Measurements from ENCODE around the gene PCNT. TPM values are rescaled to one million over a fixed set of nuclear protein-coding genes. Genes with fewer than 3 reads are reported as not detected.

Gene PCNT
- total and polyA plus RNA-seq, 2 of the 4 experiments (the other 2 are of a cell fraction), result 10.0 to 19.4 TPM

- Histone ChIP-seq H3K4me2 (ENCODE audit: low read depth, low read length) (no peak overlapping the region), H4K8ac (ENCODE audit: low read depth in 2 of 2, low read length in 2 of 2) (no peak overlapping the region), H3K9me1 (ENCODE audit: insufficient read depth, low read length) (no peaks in the 10 kb centered on the region; the same call in 1 of the 2 replicates), H3K27ac (ENCODE audit: insufficient read depth, low read length) (no peak overlapping the region), H2BK20ac (ENCODE audit: low read depth, low read length) (no peak overlapping the region), H3K9ac (ENCODE audit: low read depth, low read length) (no peak overlapping the region), H3K27me3 (ENCODE audit: control insufficient read depth, insufficient read depth, low read length) (no peaks in the 10 kb centered on the region), H2BK15ac (ENCODE audit: low read depth, low read length) (no peak overlapping the region), H2BK120ac (ENCODE audit: low read depth, low read length) (no peak overlapping the region), H3K9me3 (ENCODE audit: control insufficient read depth, insufficient read depth, low read length) (no peaks in the 10 kb centered on the region), H4K91ac (ENCODE audit: insufficient read depth, low read depth, low read length) (no peak overlapping the region), H3K18ac (ENCODE audit: low read depth, low read length) (no peak overlapping the region), H2AFZ (replicated peaks; ENCODE audit: low read length, poor library complexity) (no peak overlapping the region), H3K23ac (ENCODE audit: low read depth, low read length) (no peak overlapping the region), H3K4me3 (ENCODE audit: insufficient read depth, low read depth, low read length) (no peak overlapping the region), H2AK5ac (ENCODE audit: low read depth, low read length) (no peak overlapping the region), H3K36me3 (ENCODE audit: control insufficient read depth, insufficient read depth, low read length) (peaks cover 9% of the 10 kb centered on the region), H3K79me1 (ENCODE audit: low read depth in 1 of 2, low read length in 2 of 2) (peaks cover 0 to 5% of the 10 kb centered on the region in 2 experiments; a peak in 1 of 4 replicates), H4K5ac (ENCODE audit: low read depth, low read length) (no peak overlapping the region), H3K4ac (ENCODE audit: low read depth, low read length) (no peak overlapping the region), H3K4me1 (ENCODE audit: control insufficient read depth, insufficient read depth, low read length) (no peaks in the 10 kb centered on the region), H3K14ac (replicated peaks; ENCODE audit: low read depth, low read length) (no peak overlapping the region), H4K20me1 (ENCODE audit: insufficient read depth, low read length) (no peaks in the 10 kb centered on the region; the same call in 1 of the 2 replicates), H3K56ac (ENCODE audit: extremely low read depth, insufficient read depth, low read length) (no peak overlapping the region), H2BK5ac (ENCODE audit: low read depth, low read length, poor library complexity, severe bottlenecking) (no peak overlapping the region), H2AK9ac (replicated peaks; ENCODE audit: low read depth, low read length, poor library complexity) (no peak overlapping the region)
- intact Hi-C loops (cut with micrococcal nuclease) (no loop called here), dilution Hi-C loops (cut with HindIII; ENCODE audit: low sequenced_read_pairs, unreplicated experiment) (no loop called here), in situ Hi-C loops (cut with MboI; ENCODE audit: low sequenced_read_pairs) (no loop called here)
- ChIA-PET POLR2A (ENCODE audit: unreplicated experiment) (no interaction called here), CTCF (no interaction called here)
- ATAC-seq (ENCODE audit: low read depth), result no peak
- BruUV-seq (replicated peaks), result no TSS peak
- no peak for DNase-seq
- TF ChIP-seq FOS (IDR thresholded peaks at IDR 0.05; ENCODE audit: low read depth, low read length), result no peak
- TF ChIP-seq ELK1 (IDR thresholded peaks at IDR 0.05; ENCODE audit: borderline replicate concordance, low read depth, low read length), result no peak
- TF ChIP-seq CHD1 (IDR thresholded peaks at IDR 0.05; ENCODE audit: low read depth, low read length), result no peak
- no peak for TF ChIP-seq NFE2L2 (IDR thresholded peaks at IDR 0.05; ENCODE audit: low read depth, low read length)
- 97% methylated on average over 6 of the region's 14 CpGs; no CpG with 5 or more reads in 1 of the 2 experiments for WGBS, 2 experiments (ENCODE audit: extremely low coverage in 2 of 2, insufficient read length in 1 of 2)
These were observed 22.2 kb upstream of the PCNT start for GRCh38 chr21:46301759-46302158.
